Muscle of back (tissue), 11 donors: ENCODE results near the gene SLC37A3. TPM values are rescaled to one million over a fixed set of nuclear protein-coding genes. Genes with fewer than 3 reads are reported as not detected.
A peak's percentile ranks its signal among the peaks of the same experiment; 100 is the strongest.
"Not testable (repeated sequence)": the region's sequence is repeated elsewhere in the genome, so short reads cannot be mapped to it uniquely, and the experiment has no call there.

Source experiments
- DNase-seq, 3 donors: peaks; one replicate each; pipeline versions ENCODE4 v3.0.0 to v3.0.0-alpha.2; 2013
- polyA plus RNA-seq, 10 donors: library from polyadenylated mRNA; unstranded; fragments of 120-200 nt; gene quantifications; one replicate each; pipeline ENCODE4 v1.2.1, GENCODE V29; 2013; ENCODE audit not compliant: insufficient read length in 10 of 10

SLC37A3 gene
- polyA plus RNA-seq, 10 donors: 26.8 to 44.7 (median 32.3) TPM

GRCh38 chr7:140314573-140315480, 83.5 kb downstream of the SLC37A3 start:
- no peak for DNase-seq

- no peak for DNase-seq
Observed at GRCh38 chr7:140312141-140312846, 86.0 kb downstream of the SLC37A3 start.

GRCh38 chr7:140311128-140311527, 87.2 kb downstream of the SLC37A3 start:
- not testable (repeated sequence) for DNase-seq

GRCh38 chr7:140310337-140311002, 87.9 kb downstream of the SLC37A3 start:
- DNase-seq: no peak

- no peak for DNase-seq
Observed at GRCh38 chr7:140308060-140308459, 90.3 kb downstream of the SLC37A3 start.

- DNase-seq: peak in 1 of 3 donors; percentile 36
Observed at GRCh38 chr7:140304191-140304799, 94.0 kb downstream of the SLC37A3 start.

- DNase-seq: no peak
Observed at GRCh38 chr7:140300243-140301136, 97.8 kb downstream of the SLC37A3 start.

GRCh38 chr7:140298213-140298612, 100.1 kb downstream of the SLC37A3 start:
- no peak for DNase-seq

GRCh38 chr7:140297192-140297591, 101.1 kb downstream of the SLC37A3 start:
- no peak for DNase-seq

GRCh38 chr7:140295224-140295738, 103.0 kb downstream of the SLC37A3 start:
- DNase-seq: no peak

- DNase-seq: no peak
Observed at GRCh38 chr7:140294454-140294853, 103.9 kb downstream of the SLC37A3 start.

- no peak for DNase-seq
Observed at GRCh38 chr7:140292438-140292837, 105.9 kb downstream of the SLC37A3 start.

GRCh38 chr7:140289804-140290203, 108.5 kb downstream of the SLC37A3 start:
- no peak for DNase-seq

GRCh38 chr7:140287988-140288387, 110.3 kb downstream of the SLC37A3 start:
- DNase-seq: no peak

GRCh38 chr7:140285938-140286337, 112.4 kb downstream of the SLC37A3 start:
- no peak for DNase-seq

GRCh38 chr7:140284062-140284461, 114.3 kb downstream of the SLC37A3 start:
- DNase-seq: no peak
